GDM1 (cell line): ENCODE measurements around the gene CPNE7.
A peak's percentile ranks its signal among the peaks of the same experiment; 100 is the strongest.
"Not testable (repeated sequence)": the region's sequence is repeated elsewhere in the genome, so short reads cannot be mapped to it uniquely, and the experiment has no call there.

Experiments
- DNase-seq: peaks from one replicate; lab custom pipeline; 2025; lab: John Stamatoyannopoulos, UW

Gene CPNE7

DNA sequence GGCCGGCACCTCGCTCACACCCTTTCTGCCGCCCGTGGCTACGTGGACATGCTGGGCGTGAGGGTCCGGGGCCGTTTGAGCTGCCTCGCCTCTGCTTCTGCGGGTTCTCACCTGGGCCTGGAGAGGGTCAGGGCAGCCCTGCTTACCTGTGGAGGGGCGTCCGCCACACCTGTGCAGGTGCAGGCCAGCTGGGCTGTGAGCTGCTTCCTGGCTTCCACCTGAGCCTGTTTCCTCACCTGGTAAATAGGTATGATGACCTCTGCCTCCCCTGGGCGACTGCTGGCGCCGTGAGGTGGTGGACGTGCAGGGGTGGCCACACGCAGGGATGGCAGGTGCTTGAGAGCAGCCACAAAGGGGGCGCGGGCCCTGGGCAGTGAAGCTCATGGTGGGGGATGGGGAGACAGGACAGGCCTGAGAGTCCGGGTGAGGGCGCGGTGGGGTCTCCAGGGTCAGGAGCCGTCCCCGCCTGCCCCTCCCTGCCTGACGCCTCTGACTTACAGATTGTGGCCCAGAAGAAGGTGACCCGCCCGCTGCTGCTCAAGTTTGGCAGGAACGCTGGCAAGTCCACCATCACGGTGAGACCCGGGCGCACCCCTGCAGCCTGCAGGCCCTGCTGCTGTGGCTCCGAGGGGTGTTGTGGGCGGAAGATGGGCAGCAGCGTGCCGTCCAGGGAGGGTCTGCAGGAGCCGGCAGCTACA, 7.8 kb downstream of the CPNE7 start:
- no peak for DNase-seq

DNA sequence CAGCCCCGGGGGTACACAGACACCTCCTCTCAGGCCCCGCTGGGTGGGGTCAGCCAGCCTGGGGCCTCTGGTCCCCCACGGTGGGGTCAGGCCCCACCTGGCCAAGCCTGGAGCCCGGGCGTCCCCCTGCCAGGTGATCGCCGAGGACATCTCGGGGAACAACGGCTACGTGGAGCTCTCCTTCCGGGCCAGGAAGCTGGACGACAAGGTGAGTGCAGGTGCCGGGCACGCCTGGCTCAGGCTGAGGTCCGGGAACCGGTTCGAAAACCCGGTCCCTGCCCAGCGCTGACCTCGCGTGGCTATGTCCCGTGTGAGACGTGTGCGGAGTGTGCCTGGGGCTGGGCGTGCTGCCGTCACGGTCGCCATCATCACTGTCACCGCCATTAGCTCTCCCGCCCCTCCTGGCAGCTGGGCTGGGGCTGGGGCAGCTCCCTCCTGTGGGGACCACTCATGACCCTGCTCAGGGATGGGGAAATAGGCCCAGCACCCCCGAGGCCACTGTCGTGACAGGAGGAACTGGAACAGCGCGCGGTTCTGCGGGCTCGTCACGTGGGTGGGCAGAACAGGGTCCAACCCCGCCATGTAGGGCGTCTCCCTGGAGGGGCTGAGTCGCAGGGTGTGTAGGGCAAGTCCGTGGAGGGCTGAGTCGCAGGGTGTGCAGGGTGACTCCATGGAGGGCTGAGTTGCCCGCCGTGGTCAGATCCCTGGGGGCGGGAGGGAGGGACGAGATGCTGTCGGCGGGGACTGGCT, 8.5 kb downstream of the CPNE7 start:
- no peak for DNase-seq

- no peak for DNase-seq
Measured at GRCh38 chr16:89584768-89585549, 9.4 kb downstream of the CPNE7 start.

- no peak for DNase-seq
Measured at GRCh38 chr16:89586218-89586617, 10.7 kb downstream of the CPNE7 start.

- DNase-seq, result no peak
Measured at GRCh38 chr16:89586853-89587252, 11.3 kb downstream of the CPNE7 start.

DNA sequence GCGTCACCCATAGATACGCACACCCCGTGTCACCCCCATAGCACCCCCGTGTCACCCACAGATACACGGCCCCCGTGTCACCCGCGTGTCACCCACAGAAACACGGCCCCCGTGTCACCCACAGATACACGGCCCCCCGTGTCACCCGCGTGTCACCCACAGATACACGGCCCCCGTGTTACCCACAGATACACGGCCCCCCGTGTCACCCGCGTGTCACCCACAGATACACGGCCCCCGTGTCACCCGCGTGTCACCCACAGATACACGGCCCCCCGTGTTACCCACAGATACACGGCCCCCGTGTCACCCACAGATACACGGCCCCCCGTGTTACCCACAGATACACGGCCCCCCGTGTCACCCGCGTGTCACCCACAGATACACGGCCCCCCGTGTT, 12.1 kb downstream of the CPNE7 start:
- not testable (repeated sequence) for DNase-seq

- DNase-seq, result no peak
Measured at GRCh38 chr16:89588413-89589109, 13.0 kb downstream of the CPNE7 start.

- DNase-seq, result no peak
Measured at GRCh38 chr16:89589241-89589926, 13.8 kb downstream of the CPNE7 start.

DNA sequence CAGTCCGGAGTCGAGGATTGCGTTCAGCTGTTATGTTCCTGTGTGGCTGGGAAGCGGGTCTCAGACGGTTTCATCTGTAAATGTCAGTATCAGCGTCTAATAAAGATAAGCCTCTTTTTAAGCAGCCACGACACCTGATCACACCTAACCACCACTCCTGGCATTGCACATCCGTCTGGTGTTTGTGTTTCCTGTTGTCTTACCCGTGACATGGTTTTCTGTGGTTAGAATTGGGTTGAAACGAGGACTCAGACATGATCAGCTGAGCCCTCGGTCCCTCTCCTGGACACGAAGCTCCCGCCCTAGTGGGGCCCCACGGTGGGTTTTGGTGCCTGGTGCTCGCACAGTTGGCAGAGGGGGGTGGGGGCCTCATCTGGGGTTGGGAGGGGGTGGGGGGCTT, 18.3 kb downstream of the CPNE7 start:
- no peak for DNase-seq

GRCh38 chr16:89595330-89596060, 19.9 kb downstream of the CPNE7 start:
- no peak for DNase-seq

- DNase-seq, result no peak
Measured at GRCh38 chr16:89596061-89596689, 20.6 kb downstream of the CPNE7 start.

DNA sequence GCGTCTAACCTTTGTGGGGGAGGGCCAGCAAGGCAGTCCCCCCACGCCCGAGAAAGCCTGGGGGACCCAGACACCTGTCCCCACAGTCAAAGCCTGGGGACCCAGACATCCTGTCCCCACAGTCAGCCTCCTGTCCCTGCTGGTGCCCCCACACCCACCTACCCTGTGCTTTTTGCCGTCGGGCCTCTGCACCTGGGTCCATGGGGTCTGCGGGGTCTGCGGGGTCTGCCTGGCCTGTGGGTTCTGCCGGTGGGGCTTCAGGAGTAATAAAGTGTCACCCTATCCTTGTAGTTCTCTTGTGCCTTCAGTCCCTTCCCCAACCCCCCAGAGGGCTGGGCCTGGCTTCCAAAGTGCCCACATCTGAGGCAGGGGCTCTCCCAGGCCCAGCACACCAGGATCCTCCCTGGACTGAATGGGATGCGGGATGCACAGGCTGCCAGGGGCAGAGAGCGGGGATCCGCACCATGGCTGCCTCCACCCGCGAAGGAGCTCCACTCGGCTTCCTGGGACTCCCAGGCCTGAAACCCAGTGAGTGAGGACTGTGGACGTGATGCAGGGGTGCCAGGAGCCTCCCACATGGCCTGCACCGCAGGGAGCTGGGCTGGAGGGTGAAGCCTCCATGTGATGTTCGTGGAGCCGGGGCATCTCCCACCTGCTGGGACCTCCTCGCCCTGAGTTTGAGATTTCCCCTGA, 21.5 kb downstream of the CPNE7 start:
- no peak for DNase-seq

- no peak for DNase-seq
Measured at GRCh38 chr16:89598199-89598598, 22.6 kb downstream of the CPNE7 start.

DNA sequence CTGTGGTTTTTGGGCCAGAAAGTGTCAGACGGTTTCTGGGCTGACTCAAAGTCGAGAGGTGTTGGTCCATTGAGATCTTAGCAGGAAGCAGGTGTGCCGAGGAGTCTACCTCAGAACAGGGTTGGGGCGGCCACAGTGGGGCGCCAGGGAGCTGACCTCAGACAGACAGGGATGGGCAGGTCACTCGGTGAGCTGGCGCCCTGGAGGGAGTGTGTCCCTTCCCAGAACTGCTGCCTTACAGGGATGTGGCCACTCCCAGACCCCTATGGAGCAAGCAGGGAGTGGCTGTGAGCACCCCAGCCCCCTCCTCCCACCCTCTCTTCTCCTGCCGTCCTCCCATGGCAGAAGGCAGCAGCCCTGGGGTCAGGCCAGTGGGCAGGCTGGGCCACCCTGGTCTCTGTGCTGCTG, 23.9 kb downstream of the CPNE7 start:
- DNase-seq, result no peak

- no peak for DNase-seq
Measured at GRCh38 chr16:89599902-89600301, 24.3 kb downstream of the CPNE7 start.

- no peak for DNase-seq
Measured at GRCh38 chr16:89600427-89600826, 24.9 kb downstream of the CPNE7 start.

GRCh38 chr16:89600956-89601355, 25.4 kb downstream of the CPNE7 start:
- DNase-seq, result no peak

GRCh38 chr16:89601906-89602272, 26.3 kb downstream of the CPNE7 start:
- no peak for DNase-seq

DNA sequence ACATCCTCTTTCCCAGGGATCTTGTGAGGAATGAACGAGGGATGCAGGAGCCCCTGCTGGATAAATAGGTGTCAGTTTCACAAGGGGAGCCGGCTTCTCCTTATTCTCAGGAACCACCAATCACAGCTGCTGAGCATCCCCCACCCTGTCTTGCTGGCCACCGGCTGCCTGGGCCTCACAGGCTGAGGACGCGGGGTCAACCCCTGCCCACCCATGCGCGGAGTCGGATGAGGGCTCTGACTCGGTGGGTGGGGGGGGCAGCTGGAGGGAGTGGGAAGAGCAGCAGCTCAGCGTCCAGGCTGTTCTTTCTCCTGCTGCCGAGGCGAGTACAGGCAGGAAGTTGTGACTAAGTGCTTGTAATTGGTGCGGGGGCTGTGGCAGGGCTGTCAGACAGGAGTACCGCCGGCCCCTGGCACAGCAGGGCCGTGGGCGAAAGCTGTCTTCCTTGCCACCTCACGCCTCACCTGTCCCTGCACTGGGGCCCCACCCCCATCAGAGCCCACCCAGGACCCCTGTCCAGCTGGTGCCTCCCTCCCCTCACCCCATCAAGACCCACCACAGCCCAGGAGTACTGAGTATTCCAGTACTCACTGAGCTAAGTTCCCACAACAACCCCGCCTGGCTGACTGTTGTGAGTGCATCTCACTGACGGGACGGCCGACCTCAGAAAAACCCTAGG, 26.9 kb downstream of the CPNE7 start:
- peak; percentile 42 for DNase-seq
